Thyroid gland (tissue), 4 donors: ENCODE data around the gene NAXD. TPM values are rescaled to one million over a fixed set of nuclear protein-coding genes. Genes with fewer than 3 reads are reported as not detected.
"Not testable (repeated sequence)": the region's sequence is repeated elsewhere in the genome, so short reads cannot be mapped to it uniquely, and the experiment has no call there.

ENCODE experiments used
- DNase-seq, 2 donors: peaks; one replicate each; pipeline ENCODE4 v3.0.0-alpha.2; 2019
- H3K27ac ChIP-seq, 3 donors: fragments of 200-600 bp; sonication (generic); 1 replicate in 2 of 3; 2 replicates in 1 of 3; pipeline ENCODE4 v1.5.1; 2016 to 2019; ENCODE audit warnings: mild to moderate bottlenecking in 1 of 3, moderate library complexity in 1 of 3
- H3K27me3 ChIP-seq: fragments of 200-600 bp; sonication (generic); one replicate; pipeline ENCODE4 v1.5.1; 2019
- H3K36me3 ChIP-seq, 2 donors: fragments of 200-600 bp; sonication (generic); one replicate each; pipeline ENCODE4 v1.5.1; 2016 to 2019
- H3K4me1 ChIP-seq, 2 donors: fragments of 200-600 bp; sonication (generic); one replicate each; pipeline ENCODE4 v1.5.1; 2017 to 2019
- H3K4me3 ChIP-seq, 3 donors: fragments of 200-600 bp; sonication (generic); replicated peaks in 1 of 3; 1 replicate in 2 of 3; 2 replicates in 1 of 3; pipeline ENCODE4 v1.5.1; 2016; ENCODE audit warnings: mild to moderate bottlenecking in 1 of 3
- H3K9me3 ChIP-seq: fragments of 200-600 bp; sonication (generic); one replicate; pipeline ENCODE4 v1.5.1; 2017
- CTCF ChIP-seq, 6 experiments: fragments of 200-600 bp in 3 of 6; fragments of 450-650 bp in 3 of 6; sonication (generic) in 3 of 6; IDR thresholded peaks; one replicate each; pipeline ENCODE4 v1.5.1; 2016 to 2019; ENCODE audit warnings: antibody characterized with exemption in 6 of 6, mild to moderate bottlenecking in 2 of 6, inconsistent platforms in 1 of 6, moderate library complexity in 1 of 6
- POLR2A ChIP-seq, 2 donors: fragments of 450-650 bp; IDR thresholded peaks; one replicate each; pipeline ENCODE4 v1.6.1; 2017; ENCODE audit warnings: antibody characterized with exemption in 2 of 2, mild to moderate bottlenecking in 2 of 2, moderate library complexity in 1 of 2
- WGBS, 2 donors: methylation state at CpG; one replicate each; pipeline ENCODE4 v1.1.5; 2017; 5-methylcytosine and 5-hydroxymethylcytosine counted together
- intact Hi-C: fragments of 100-400 bp; cut with DNase I; formaldehyde crosslinking; loops from one replicate; pipeline ENCODE4 v1.15.1; 2023
- total RNA-seq, 4 donors: library from RNA; depleted of rRNA; stranded (reverse); fragments of >200 nt; gene quantifications; one replicate each; pipeline ENCODE4 v1.2.3, GENCODE V29; 2016

Gene NAXD
- total RNA-seq, 4 donors from 2014 or later, result 38.2 to 46.6 (median 42.8) TPM

GRCh38 chr13:110593430-110594130, 21.8 kb upstream of the NAXD start:
- 43 to 44% methylated on average over 6 of the region's 6 CpGs for WGBS, 2 donors
- Histone ChIP-seq H3K27ac (no peak overlapping the region), H3K4me3 (no peak overlapping the region), H3K4me1 (no peaks in the 10 kb centered on the region), H3K27me3 (no peaks in the 10 kb centered on the region), H3K9me3 (no peaks in the 10 kb centered on the region), H3K36me3 (no peaks in the 10 kb centered on the region)
- TF ChIP-seq POLR2A (IDR thresholded peaks at IDR 0.05) (no peak), CTCF (IDR thresholded peaks at IDR 0.05) (peak; percentile 15 to 82 (median 72))
- peak; percentile 27 for DNase-seq
- intact Hi-C loops, result loop anchor here (5.0 kb wide), 1 partner anchor 224 kb away; no protein-coding TSS in a partner anchor

- Histone ChIP-seq H3K27ac (no peak overlapping the region), H3K4me3 (no peak overlapping the region), H3K9me3 (no peaks in the 10 kb centered on the region), H3K36me3 (no peaks in the 10 kb centered on the region), H3K27me3 (no peaks in the 10 kb centered on the region), H3K4me1 (no peaks in the 10 kb centered on the region)
- intact Hi-C loops, result no loop called here
- no peak for DNase-seq
- TF ChIP-seq POLR2A (IDR thresholded peaks at IDR 0.05), result no peak
- WGBS, 2 donors, result 71 to 76% methylated on average over 16 of the region's 16 CpGs
Observed at GRCh38 chr13:110597041-110597689, 18.2 kb upstream of the NAXD start.

- no peak overlapping the region for H3K27ac ChIP-seq
- H3K27me3 ChIP-seq, result no peaks in the 10 kb centered on the region
- H3K4me1 ChIP-seq, result no peaks in the 10 kb centered on the region
- 84 to 85% methylated on average over 10 of the region's 10 CpGs for WGBS, 2 donors
- no peaks in the 10 kb centered on the region for H3K36me3 ChIP-seq
- no peaks in the 10 kb centered on the region for H3K9me3 ChIP-seq
- no peak overlapping the region for H3K4me3 ChIP-seq
- TF ChIP-seq POLR2A (IDR thresholded peaks at IDR 0.05) (no peak), CTCF (IDR thresholded peaks at IDR 0.05) (no peak)
- no peak for DNase-seq
- intact Hi-C loops, result no loop called here
Observed at GRCh38 chr13:110600261-110600819, 15.0 kb upstream of the NAXD start.

- DNase-seq, result no peak
- Histone ChIP-seq H3K9me3 (no peaks in the 10 kb centered on the region), H3K27me3 (no peaks in the 10 kb centered on the region), H3K4me3 (no peak overlapping the region), H3K36me3 (no peaks in the 10 kb centered on the region), H3K27ac (no peak overlapping the region), H3K4me1 (no peaks in the 10 kb centered on the region)
- no peak for TF ChIP-seq POLR2A (IDR thresholded peaks at IDR 0.05)
- TF ChIP-seq CTCF (IDR thresholded peaks at IDR 0.05), result no peak
- intact Hi-C loops, result no loop called here
- WGBS, 2 donors, result 79 to 90% methylated on average over 4 of the region's 4 CpGs
Observed at GRCh38 chr13:110600980-110601379, 14.4 kb upstream of the NAXD start.

- no peak for DNase-seq
- peaks cover under 1 to 2% of the 10 kb centered on the region in 2 donors for H3K4me1 ChIP-seq
- H3K36me3 ChIP-seq, result no peaks in the 10 kb centered on the region
- no peaks in the 10 kb centered on the region for H3K9me3 ChIP-seq
- no peak overlapping the region for H3K4me3 ChIP-seq
- H3K27me3 ChIP-seq, result no peaks in the 10 kb centered on the region
- intact Hi-C loops, result no loop called here
- TF ChIP-seq POLR2A (IDR thresholded peaks at IDR 0.05) (no peak), CTCF (IDR thresholded peaks at IDR 0.05) (no peak)
- 89 to 96% methylated on average over 6 of the region's 6 CpGs for WGBS, 2 donors
- no peak overlapping the region for H3K27ac ChIP-seq
Observed at GRCh38 chr13:110605132-110605531, 10.2 kb upstream of the NAXD start.

- H3K27me3 ChIP-seq, intact Hi-C loops, H3K4me3 ChIP-seq, H3K36me3 ChIP-seq, H3K9me3 ChIP-seq, H3K27ac ChIP-seq, DNase-seq, H3K4me1 ChIP-seq: not testable (repeated sequence)
- 93 to 98% methylated on average over 6 to 8 of the region's 33 CpGs for WGBS, 2 donors
Observed at GRCh38 chr13:110606281-110606680, 9.1 kb upstream of the NAXD start.
